Gastroesophageal sphincter (tissue), 3 donors: Measurements from ENCODE around the gene ATAD2B.

Source experiments
- EP300 ChIP-seq: sonication (generic); formaldehyde crosslinking; IDR thresholded peaks from one replicate; pipeline ENCODE4 v1.6.1; 2017; ENCODE audit warnings: antibody characterized with exemption, mild to moderate bottlenecking
- POLR2A ChIP-seq, 2 donors: fragments of 450-650 bp; IDR thresholded peaks; one replicate each; pipeline ENCODE4 v1.6.1; 2017; ENCODE audit warnings: antibody characterized with exemption in 2 of 2, mild to moderate bottlenecking in 2 of 2, moderate library complexity in 1 of 2
- POLR2AphosphoS5 ChIP-seq: sonication (generic); formaldehyde crosslinking; IDR thresholded peaks from one replicate; pipeline ENCODE4 v1.6.1; 2017; ENCODE audit warnings: antibody characterized with exemption
- TF ChIP-seq, protein P1 (sequence below), 4 experiments: fragments of 200-600 bp in 2 of 4; fragments of 450-650 bp in 2 of 4; sonication (generic) in 1 of 4; IDR thresholded peaks; one replicate each; pipeline ENCODE4 v1.5.1; 2017 to 2019; ENCODE audit warnings: antibody characterized with exemption in 4 of 4, mild to moderate bottlenecking in 2 of 4, moderate library complexity in 2 of 4

DNA sequence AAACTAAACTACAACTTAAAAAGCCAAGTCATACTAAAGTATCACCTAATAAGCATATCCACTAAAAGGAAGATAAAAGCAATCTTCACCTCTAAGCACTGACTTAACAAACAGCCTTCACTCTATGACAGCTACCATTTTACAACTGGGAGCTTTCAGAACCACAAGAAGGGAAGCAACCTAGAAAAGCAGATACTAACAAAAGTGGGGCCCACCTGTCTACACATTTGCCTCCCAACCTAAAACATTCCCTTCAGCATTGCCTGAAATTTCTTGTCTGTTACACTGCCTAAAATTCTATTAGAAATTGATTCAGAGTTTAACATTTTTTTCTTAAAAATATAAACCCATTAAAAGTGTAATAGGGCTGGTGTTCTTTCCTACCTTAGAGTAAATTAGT lies 172.0 kb downstream of the ATAD2B start:
- TF ChIP-seq EP300 (no peak), POLR2AphosphoS5 (no peak), POLR2A (IDR thresholded peaks at IDR 0.05) (no peak)
- TF ChIP-seq, protein P1, sequence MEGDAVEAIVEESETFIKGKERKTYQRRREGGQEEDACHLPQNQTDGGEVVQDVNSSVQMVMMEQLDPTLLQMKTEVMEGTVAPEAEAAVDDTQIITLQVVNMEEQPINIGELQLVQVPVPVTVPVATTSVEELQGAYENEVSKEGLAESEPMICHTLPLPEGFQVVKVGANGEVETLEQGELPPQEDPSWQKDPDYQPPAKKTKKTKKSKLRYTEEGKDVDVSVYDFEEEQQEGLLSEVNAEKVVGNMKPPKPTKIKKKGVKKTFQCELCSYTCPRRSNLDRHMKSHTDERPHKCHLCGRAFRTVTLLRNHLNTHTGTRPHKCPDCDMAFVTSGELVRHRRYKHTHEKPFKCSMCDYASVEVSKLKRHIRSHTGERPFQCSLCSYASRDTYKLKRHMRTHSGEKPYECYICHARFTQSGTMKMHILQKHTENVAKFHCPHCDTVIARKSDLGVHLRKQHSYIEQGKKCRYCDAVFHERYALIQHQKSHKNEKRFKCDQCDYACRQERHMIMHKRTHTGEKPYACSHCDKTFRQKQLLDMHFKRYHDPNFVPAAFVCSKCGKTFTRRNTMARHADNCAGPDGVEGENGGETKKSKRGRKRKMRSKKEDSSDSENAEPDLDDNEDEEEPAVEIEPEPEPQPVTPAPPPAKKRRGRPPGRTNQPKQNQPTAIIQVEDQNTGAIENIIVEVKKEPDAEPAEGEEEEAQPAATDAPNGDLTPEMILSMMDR (IDR thresholded peaks at IDR 0.05) = no peak
